Fibroblast of the conjunctiva (primary cell): ENCODE data around the gene CAMKK2.
"Not testable (repeated sequence)": the region's sequence is repeated elsewhere in the genome, so short reads cannot be mapped to it uniquely, and the experiment has no call there.

Experiments
- DNase-seq: peaks from one replicate; pipeline ENCODE4 v3.0.0-alpha.2; 2010; ENCODE audit warnings: low read depth

The CAMKK2 gene

GRCh38 chr12:121296618-121297434 lies at the start of gene CAMKK2:
Gene CAMKK2 (minus strand): TSS chr12:121296709. CDS start chr12:121274526, 22,183 bp downstream.
- peak; percentile 33 for DNase-seq

DNA sequence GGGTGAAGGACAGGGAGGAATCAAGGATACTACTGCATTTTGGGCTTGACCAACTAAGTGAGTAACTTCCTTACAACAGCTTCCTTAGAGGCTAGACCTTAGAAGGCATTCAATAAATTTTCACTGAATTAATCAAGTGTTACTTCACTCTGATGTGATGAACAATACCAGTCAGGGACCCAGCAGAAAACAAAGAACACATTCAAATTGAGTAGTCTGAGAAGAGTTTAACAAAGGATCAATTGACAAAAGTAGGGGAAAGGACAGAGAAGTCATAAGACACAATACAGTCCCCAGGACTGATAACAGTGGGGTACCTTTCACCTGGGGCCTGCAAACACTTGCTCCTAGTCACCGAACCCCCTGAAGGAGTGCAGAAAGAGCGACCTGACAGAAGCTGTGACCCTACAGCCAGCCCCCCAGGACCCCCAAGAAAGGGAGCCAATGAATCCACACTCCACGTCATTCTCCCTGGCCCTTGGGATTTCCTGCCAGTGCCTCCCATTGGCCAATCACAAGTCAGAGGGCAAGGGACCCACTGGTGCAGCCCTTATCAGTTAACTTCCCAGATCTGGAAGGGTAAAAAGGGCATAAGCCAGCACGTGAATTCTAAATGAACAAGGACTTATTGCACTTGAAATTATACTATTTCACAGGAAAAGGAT lies 48.8 kb upstream of the CAMKK2 start:
- DNase-seq: no peak

DNA sequence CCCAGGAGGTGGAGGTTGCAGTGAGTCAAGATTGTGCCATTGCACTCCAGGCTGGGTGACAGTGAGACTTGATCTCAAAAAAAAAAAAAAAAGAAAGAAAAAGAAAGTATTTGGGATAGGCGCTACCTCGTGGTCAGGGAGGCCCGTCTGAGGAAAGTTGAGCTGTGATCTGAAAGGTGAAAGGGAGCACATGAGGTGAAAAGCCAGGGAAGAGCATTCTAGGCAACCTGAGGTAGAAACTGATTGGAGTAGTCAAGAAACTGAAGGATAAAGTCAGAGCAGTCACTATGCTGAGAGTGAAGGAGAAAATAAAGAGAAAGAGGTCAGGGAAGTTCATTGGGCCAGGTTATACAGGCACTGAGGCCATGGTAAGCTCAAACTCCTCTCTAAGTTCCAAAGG lies 48.0 kb upstream of the CAMKK2 start:
- no peak for DNase-seq

- DNase-seq: no peak
These were observed 40.9 kb upstream of the CAMKK2 start for GRCh38 chr12:121337416-121337815.

DNA sequence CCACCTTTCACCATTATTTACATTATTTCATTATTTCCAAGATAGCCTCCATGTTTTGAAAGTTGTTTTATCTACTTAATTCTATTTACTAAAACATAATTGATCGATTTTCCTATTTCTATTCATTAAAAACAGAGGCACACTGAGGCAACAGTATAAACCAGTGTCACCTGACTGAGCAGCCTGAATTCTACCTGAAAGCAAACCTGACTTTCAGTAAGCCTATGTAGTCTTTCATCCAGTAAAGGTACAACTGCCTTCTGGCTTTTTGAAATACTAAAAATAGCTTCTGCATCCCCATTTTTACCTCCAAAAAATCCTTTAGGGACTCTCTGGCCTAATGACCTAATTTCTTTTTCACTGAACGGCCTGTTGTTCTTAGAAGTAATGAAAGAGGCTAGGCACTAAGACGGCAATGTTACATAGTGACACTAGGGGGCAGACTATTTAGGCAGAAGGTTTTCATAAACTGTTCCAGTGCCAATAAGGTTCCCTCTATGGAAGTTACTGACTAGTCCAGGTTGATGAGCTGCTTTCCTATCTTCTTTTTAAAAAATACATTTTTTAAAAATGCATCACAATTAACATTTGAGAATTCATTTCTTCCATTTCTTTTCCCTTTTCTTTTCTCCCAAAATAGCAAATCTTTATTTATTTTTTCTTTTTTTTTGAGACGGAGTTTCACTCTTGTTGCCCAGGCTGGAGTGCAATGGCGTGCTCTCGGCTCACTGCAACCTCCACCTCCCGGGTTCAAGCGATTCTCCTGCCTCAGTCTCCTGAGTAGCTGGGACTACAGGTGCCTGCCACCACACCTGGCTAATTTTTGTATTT lies 38.2 kb upstream of the CAMKK2 start:
- peak; percentile 78 for DNase-seq

GRCh38 chr12:121333747-121334146 lies 37.2 kb upstream of the CAMKK2 start:
- no peak for DNase-seq

DNA sequence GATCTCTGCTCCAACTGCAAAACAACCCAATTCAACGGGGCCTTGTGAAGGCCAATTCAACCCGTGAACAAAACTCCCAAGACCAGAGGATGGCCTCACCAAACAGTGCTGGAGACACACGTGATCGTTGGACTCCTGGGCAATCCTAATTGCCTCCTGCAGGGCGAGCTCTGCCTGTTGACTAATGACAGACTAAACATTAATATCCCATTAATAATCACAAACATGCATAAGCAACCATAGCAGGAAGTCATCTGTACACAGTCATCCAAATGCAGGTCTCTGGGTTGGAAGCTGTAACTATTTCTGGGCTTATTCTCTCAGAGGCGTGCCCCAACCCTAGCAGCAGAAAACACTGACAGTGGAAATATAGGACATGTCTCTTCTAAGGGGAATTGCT lies 34.7 kb upstream of the CAMKK2 start:
- no peak for DNase-seq

DNA sequence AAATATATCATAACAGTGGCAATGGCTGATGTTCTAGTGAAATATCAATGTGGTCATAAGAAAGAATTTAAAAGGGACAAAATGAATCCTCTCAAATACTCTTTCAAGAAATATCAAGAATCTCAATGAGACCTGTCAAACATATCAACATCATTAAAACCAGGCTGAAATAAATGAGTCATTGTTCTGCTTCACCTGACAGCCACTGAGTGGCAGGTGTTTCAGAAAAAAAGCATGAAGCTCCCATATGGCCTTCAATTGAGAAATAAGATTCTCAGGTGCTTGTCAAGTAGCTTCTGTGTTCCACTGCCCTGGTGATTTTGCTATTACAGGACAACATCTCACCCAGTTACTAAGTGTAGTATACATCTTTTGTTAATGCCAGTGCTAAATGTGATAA lies 34.2 kb upstream of the CAMKK2 start:
- no peak for DNase-seq

DNA sequence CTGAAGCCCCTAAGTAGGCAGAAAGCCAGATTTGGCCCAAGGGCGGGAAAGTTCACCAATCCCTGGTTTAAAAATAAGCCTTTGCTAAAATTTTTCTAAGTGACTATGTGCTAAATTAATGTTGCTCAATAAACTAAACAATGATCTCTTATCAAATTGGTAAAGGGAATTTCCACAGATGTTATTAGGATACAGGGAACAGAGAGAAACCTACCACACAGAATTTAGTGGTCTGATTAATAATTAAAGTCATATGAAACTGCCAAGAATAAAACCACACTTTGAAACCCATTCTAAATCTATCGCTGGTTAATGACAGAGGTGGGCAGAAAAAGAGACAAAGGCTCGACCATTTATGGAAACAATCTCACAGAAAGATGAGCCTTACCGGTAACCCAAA lies 33.7 kb upstream of the CAMKK2 start:
- no peak for DNase-seq

- DNase-seq: no peak
These were observed 32.1 kb upstream of the CAMKK2 start for GRCh38 chr12:121328620-121329019.

- no peak for DNase-seq
These were observed 30.6 kb upstream of the CAMKK2 start for GRCh38 chr12:121326996-121327674.

GRCh38 chr12:121325922-121326396 lies 29.4 kb upstream of the CAMKK2 start:
- peak; percentile 5 for DNase-seq

DNA sequence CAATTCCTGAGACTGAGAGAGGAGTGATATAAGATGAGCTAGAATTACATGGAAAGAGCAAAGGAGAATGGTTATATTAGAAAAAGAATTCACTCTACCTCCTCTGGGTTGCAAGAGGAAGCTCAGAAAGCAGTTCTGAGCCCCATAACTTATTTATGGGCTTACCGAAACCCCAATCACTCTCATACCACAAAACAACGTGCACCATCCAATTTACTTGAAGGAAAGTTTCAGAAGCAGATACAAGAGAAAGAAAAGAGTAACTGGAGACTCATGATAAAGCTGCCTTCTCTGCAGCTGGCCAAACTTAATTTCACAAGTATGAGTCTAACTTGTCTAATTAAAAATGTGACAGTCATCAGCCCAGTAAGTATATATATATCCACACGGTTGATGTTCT lies 27.4 kb upstream of the CAMKK2 start:
- no peak for DNase-seq

GRCh38 chr12:121318121-121318520 lies 21.6 kb upstream of the CAMKK2 start:
- no peak for DNase-seq

DNA sequence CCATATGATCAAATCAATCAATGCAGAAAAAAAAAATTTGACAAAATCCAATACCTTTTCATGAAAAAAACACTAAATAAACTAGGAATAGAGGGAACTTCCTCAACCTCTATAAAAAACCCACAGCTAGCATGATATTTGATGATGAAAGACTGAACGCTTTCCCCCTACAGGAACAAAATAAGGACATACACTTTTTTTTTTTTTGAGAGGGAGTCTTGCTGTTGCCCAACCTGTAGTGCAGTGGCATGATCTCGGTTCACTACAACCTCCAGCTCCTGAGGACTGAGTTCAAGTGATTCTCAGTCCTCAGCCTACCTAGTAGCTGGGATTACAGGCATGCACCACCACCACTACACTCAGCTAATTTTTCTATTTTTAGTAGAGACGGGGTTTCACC lies 17.9 kb upstream of the CAMKK2 start:
- no peak for DNase-seq

DNA sequence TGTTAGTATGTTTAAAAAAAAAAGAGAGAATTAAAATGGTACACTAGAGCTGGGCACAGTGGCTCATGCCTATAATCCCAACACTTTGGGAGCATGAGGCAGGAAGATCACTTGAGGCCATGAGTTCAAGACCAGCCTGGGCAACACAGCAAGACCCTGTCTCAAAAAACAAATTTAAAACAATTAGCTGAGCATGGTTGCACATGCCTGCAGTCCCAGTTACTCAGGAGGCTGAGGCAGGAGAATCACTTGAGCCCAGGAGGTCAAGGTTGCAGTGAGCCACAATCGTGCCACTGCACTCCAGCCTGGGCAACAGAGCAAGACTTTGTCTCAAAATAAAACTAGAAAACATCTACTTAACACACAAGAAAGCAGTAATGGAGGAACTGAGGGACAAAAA lies 13.7 kb upstream of the CAMKK2 start:
- not testable (repeated sequence) for DNase-seq

- not testable (repeated sequence) for DNase-seq
These were observed 10.9 kb upstream of the CAMKK2 start for GRCh38 chr12:121307397-121307796.

DNA sequence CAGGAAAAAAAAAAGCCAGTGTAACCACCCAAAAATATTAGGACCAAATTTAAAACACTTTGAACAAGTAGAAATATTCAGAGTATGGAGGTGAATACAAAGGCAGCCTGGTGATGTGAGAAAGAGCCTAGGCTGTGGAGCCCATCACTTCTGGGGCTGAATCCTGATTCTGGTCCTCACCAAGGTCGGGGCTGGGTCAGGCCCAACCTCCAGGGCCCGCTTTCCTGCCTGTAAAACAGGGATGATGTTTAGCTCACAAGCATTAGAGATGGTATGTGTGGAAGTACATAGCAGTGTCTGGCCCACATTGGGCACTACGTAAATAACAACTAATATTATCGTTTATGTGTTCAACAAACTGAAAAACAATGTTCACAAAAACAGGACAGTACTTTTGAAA lies 7.8 kb upstream of the CAMKK2 start:
- no peak for DNase-seq

DNA sequence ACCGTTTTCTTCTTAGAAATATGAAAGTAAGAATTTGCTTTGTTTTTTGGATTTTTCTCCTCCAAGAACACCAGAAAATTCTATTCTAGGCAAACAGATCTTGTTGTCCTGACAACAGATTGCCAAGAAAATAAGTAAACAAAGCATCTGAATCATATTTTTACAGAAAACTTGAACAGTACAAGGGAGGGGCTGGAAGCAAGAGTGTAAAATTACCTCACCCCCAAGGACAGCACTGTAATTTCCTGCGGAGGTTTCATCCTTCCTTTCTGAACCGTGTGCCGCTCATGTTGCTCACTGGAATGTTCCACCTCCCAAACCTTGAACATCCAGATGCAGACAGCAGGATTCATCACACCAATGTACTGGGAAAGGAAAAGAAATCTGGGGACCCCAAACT lies 5.4 kb upstream of the CAMKK2 start:
- DNase-seq: no peak

GRCh38 chr12:121300083-121300819 lies 3.7 kb upstream of the CAMKK2 start:
- no peak for DNase-seq

- DNase-seq: no peak
These were observed 3.2 kb upstream of the CAMKK2 start for GRCh38 chr12:121299662-121300061.
